BJ (cell line): ENCODE data around the gene MBTPS2. TPM values are rescaled to one million over a fixed set of nuclear protein-coding genes. Genes with fewer than 3 reads are reported as not detected.

Source experiments
- CTCF ChIA-PET: fragments of 350-600 bp; formaldehyde crosslinking; extraction: SDS; loops from one replicate; lab custom pipeline; 2021; ENCODE audit warnings: antibody characterized with exemption, inconsistent platforms; lab: Yijun Ruan, JAX
- POLR2A ChIA-PET: fragments of 300-600 bp; sonication (Branson Sonifier 250); formaldehyde crosslinking; extraction: SDS; loops from one replicate; lab custom pipeline; 2021; ENCODE audit warnings: antibody characterized with exemption; lab: Charles Lee
- DNase-seq: peaks from one replicate; pipeline ENCODE4 v3.0.0-alpha.2; 2011; ENCODE audit warnings: low read depth
- H3K27me3 ChIP-seq: 2 replicates; pipeline ENCODE4 v1.6.0; 2011; ENCODE audit warnings: low read length; ENCODE audit not compliant: control insufficient read depth, insufficient read depth
- H3K36me3 ChIP-seq: 2 replicates; pipeline ENCODE4 v1.5.1; 2011; ENCODE audit warnings: low read length; ENCODE audit not compliant: control insufficient read depth, insufficient read depth
- H3K4me3 ChIP-seq: 2 replicates; pipeline ENCODE4 v1.5.1; 2011; ENCODE audit warnings: low read depth, mild to moderate bottlenecking, control low read depth, low read length
- polyA plus RNA-seq: library from polyadenylated mRNA; depleted of rRNA; stranded (reverse); fragments of >200 nt; gene quantifications from 2 replicates; pipeline ENCODE4 v1.2.3, GENCODE V29; 2011
- TF ChIP-seq, protein P1 (sequence below): IDR thresholded peaks from 2 replicates; pipeline ENCODE4 v1.5.1; 2011; ENCODE audit warnings: low read depth, mild to moderate bottlenecking, control low read depth, inconsistent platforms, low read length, moderate library complexity; ENCODE audit not compliant: insufficient read depth

Gene MBTPS2
- polyA plus RNA-seq, 1 experiment = 14.6 TPM

DNA sequence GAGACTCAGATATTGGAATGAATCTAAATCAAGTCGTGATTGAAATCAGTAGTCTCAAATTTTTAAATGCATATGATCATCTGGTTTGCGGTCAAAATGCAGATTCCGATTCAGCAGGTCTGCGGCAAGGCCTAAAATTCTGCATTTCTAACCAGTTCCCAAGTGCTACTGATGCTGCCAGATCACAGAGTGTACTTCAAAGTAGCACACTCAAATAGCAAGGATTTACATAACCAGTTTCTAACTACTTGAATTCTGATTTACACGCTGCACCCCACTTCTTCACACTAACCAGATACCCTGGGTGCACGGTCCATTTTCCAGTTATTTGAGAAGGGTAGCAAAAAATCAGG is 752 bp downstream of the MBTPS2 start:
- H3K36me3 ChIP-seq = no peaks in the 10 kb centered on the region
- CTCF ChIA-PET = interaction anchor here (2.8 kb wide), 1 partner anchor 135 kb away, joined by 12 read pairs; no protein-coding TSS in a partner anchor
- no peaks in the 10 kb centered on the region for H3K27me3 ChIP-seq
- H3K4me3 ChIP-seq = peak overlapping the region; percentile 79
- POLR2A ChIA-PET = no interaction called here
- no peak for DNase-seq
- TF ChIP-seq, protein P1, sequence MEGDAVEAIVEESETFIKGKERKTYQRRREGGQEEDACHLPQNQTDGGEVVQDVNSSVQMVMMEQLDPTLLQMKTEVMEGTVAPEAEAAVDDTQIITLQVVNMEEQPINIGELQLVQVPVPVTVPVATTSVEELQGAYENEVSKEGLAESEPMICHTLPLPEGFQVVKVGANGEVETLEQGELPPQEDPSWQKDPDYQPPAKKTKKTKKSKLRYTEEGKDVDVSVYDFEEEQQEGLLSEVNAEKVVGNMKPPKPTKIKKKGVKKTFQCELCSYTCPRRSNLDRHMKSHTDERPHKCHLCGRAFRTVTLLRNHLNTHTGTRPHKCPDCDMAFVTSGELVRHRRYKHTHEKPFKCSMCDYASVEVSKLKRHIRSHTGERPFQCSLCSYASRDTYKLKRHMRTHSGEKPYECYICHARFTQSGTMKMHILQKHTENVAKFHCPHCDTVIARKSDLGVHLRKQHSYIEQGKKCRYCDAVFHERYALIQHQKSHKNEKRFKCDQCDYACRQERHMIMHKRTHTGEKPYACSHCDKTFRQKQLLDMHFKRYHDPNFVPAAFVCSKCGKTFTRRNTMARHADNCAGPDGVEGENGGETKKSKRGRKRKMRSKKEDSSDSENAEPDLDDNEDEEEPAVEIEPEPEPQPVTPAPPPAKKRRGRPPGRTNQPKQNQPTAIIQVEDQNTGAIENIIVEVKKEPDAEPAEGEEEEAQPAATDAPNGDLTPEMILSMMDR = no peak

- H3K4me3 ChIP-seq = no peak overlapping the region
- ChIA-PET CTCF (no interaction called here), POLR2A (no interaction called here)
- TF ChIP-seq, protein P1 = no peak
- H3K36me3 ChIP-seq = no peaks in the 10 kb centered on the region
- no peak for DNase-seq
- no peaks in the 10 kb centered on the region for H3K27me3 ChIP-seq
These were observed 3.8 kb downstream of the MBTPS2 start for GRCh38 chrX:21843179-21843578.

DNA sequence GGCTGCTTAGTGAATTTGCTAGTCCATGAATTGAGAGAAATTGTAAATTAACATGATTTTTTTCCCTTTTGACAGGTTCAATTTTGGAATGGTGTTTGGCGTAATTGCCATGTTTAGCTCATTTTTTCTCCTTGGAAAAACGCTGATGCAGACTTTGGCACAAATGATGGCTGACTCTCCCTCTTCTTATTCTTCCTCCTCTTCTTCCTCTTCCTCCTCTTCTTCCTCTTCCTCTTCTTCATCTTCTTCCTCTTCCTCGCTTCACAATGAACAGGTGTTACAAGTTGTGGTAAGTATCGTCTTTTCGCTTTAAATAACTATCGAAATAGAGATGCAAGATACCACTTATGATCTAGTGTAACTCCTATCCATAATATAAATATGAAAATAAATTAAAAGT is 5.7 kb downstream of the MBTPS2 start:
- DNase-seq = no peak
- CTCF ChIA-PET = no interaction called here
- H3K4me3 ChIP-seq = no peak overlapping the region
- H3K36me3 ChIP-seq = no peaks in the 10 kb centered on the region
- POLR2A ChIA-PET = interaction anchor here (0.6 kb wide), 1 partner anchor 1320 kb away, joined by 3 read pairs; no protein-coding TSS in a partner anchor
- TF ChIP-seq, protein P1 = no peak
- H3K27me3 ChIP-seq = no peaks in the 10 kb centered on the region

- DNase-seq = no peak
- Histone ChIP-seq H3K27me3 (no peaks in the 10 kb centered on the region), H3K36me3 (no peaks in the 10 kb centered on the region), H3K4me3 (no peak overlapping the region)
- TF ChIP-seq, protein P1 = no peak
- ChIA-PET POLR2A (no interaction called here), CTCF (no interaction called here)
These were observed 7.9 kb downstream of the MBTPS2 start for GRCh38 chrX:21847342-21847741.

DNA sequence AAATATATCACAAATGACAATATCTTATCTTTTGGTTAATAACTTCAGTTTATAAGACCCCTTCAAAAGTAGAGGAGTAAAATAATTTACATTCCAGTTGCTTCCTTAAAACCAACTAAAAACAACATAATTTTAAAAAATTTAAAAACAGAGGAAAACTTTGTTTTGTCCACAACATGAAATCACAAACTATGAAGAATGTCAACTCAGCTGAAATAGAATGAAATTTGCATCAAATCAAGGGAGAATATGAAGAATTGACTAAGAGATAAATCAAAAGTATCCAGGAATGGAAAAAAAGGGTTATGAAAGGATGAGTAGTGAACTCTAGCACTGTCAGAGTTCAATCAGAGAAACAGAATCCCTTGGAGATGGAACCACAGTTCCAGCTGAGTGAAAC is 14.2 kb downstream of the MBTPS2 start:
- TF ChIP-seq, protein P1 = no peak
- Histone ChIP-seq H3K36me3 (peaks cover 3% of the 10 kb centered on the region; the same call in 1 of the 2 replicates), H3K4me3 (no peak overlapping the region), H3K27me3 (no peaks in the 10 kb centered on the region)
- ChIA-PET POLR2A (no interaction called here), CTCF (no interaction called here)
- DNase-seq = no peak
